GM18867 (cell line): Measurements from ENCODE around the gene TTC27.
A peak's percentile ranks its signal among the peaks of the same experiment; 100 is the strongest.

ENCODE experiments used
- ATAC-seq: cut with Tn5 transposase; IDR thresholded peaks from one replicate; pipeline ENCODE4 v1.9.1; 2021; ENCODE audit warnings: mild to moderate bottlenecking, moderate library complexity; ENCODE audit not compliant: unreplicated experiment

Gene TTC27

GRCh38 chr2:32804205-32804604 lies 176.4 kb downstream of the TTC27 start:
- no peak for ATAC-seq

- no peak for ATAC-seq
Observed at GRCh38 chr2:32805104-32806095, 177.6 kb downstream of the TTC27 start.

GRCh38 chr2:32806857-32807256 lies 179.0 kb downstream of the TTC27 start:
- no peak for ATAC-seq

- ATAC-seq = no peak
Observed at GRCh38 chr2:32807662-32808061, 179.8 kb downstream of the TTC27 start.

GRCh38 chr2:32810909-32811495 lies 183.2 kb downstream of the TTC27 start:
- ATAC-seq = no peak

- ATAC-seq = no peak
Observed at GRCh38 chr2:32811696-32812095, 183.8 kb downstream of the TTC27 start.

- no peak for ATAC-seq
Observed at GRCh38 chr2:32812316-32812715, 184.5 kb downstream of the TTC27 start.

GRCh38 chr2:32820088-32820487 lies 192.2 kb downstream of the TTC27 start:
- ATAC-seq = no peak

GRCh38 chr2:32820701-32821100 lies 192.9 kb downstream of the TTC27 start:
- ATAC-seq = no peak

- ATAC-seq = no peak
Observed at GRCh38 chr2:32824070-32824809, 196.4 kb downstream of the TTC27 start.

GRCh38 chr2:32825291-32825712 lies 197.5 kb downstream of the TTC27 start:
- ATAC-seq = no peak

GRCh38 chr2:32830196-32830595 lies 202.3 kb downstream of the TTC27 start:
- no peak for ATAC-seq

GRCh38 chr2:32832821-32833220 lies 205.0 kb downstream of the TTC27 start:
- no peak for ATAC-seq

GRCh38 chr2:32833709-32834108 lies 205.9 kb downstream of the TTC27 start:
- ATAC-seq = no peak

GRCh38 chr2:32835148-32835547 lies 207.3 kb downstream of the TTC27 start:
- peak; percentile 87 for ATAC-seq

- ATAC-seq = no peak
Observed at GRCh38 chr2:32836933-32837332, 209.1 kb downstream of the TTC27 start.

GRCh38 chr2:32838418-32838817 lies 210.6 kb downstream of the TTC27 start:
- peak; percentile 73 for ATAC-seq

- ATAC-seq = no peak
Observed at GRCh38 chr2:32838949-32839348, 211.1 kb downstream of the TTC27 start.

- no peak for ATAC-seq
Observed at GRCh38 chr2:32841931-32842898, 214.4 kb downstream of the TTC27 start.

- no peak for ATAC-seq
Observed at GRCh38 chr2:32843699-32844098, 215.8 kb downstream of the TTC27 start.
